ENCODE results near the gene C11orf24.

DNA sequence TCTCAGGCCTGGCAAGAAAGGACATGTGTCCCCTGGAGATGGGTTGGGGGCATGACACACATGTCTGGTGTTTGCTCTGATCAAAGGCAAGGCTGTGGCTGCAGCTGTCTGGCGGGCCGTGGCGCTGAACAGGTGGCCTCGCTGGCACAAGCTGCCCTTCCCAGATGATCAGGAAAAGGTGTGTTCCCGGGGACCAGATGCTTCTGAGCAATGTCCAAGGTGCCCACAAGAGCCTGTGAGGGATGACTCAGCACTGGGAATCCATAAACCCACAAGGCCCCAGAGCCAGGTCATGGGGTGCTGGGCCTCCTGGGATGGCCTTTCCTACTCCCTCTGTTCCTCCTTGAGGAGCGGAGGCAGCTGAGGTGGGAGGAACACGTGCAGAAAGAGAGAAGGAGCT is 30.9 kb upstream of the C11orf24 start:
- TF ChIP-seq TP53 (CRISPR knock-in tag; IDR thresholded peaks at IDR 0.05) (no peak), CEBPB (IDR thresholded peaks at IDR 0.05) (no peak), POLR2A (IDR thresholded peaks at IDR 0.05; ENCODE audit: low read length) (no peak), RARB (CRISPR knock-in tag; IDR thresholded peaks at IDR 0.05) (no peak), RAD21 (conservative IDR thresholded peaks at IDR 0.05 in 1 of 2, IDR thresholded peaks at IDR 0.05 in 1 of 2) (no peak), CTCF (IDR thresholded peaks at IDR 0.05) (no peak)
- TF ChIP-seq, protein P1, sequence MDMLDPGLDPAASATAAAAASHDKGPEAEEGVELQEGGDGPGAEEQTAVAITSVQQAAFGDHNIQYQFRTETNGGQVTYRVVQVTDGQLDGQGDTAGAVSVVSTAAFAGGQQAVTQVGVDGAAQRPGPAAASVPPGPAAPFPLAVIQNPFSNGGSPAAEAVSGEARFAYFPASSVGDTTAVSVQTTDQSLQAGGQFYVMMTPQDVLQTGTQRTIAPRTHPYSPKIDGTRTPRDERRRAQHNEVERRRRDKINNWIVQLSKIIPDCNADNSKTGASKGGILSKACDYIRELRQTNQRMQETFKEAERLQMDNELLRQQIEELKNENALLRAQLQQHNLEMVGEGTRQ (IDR thresholded peaks at IDR 0.05): no peak
- TF ChIP-seq, protein P2, sequence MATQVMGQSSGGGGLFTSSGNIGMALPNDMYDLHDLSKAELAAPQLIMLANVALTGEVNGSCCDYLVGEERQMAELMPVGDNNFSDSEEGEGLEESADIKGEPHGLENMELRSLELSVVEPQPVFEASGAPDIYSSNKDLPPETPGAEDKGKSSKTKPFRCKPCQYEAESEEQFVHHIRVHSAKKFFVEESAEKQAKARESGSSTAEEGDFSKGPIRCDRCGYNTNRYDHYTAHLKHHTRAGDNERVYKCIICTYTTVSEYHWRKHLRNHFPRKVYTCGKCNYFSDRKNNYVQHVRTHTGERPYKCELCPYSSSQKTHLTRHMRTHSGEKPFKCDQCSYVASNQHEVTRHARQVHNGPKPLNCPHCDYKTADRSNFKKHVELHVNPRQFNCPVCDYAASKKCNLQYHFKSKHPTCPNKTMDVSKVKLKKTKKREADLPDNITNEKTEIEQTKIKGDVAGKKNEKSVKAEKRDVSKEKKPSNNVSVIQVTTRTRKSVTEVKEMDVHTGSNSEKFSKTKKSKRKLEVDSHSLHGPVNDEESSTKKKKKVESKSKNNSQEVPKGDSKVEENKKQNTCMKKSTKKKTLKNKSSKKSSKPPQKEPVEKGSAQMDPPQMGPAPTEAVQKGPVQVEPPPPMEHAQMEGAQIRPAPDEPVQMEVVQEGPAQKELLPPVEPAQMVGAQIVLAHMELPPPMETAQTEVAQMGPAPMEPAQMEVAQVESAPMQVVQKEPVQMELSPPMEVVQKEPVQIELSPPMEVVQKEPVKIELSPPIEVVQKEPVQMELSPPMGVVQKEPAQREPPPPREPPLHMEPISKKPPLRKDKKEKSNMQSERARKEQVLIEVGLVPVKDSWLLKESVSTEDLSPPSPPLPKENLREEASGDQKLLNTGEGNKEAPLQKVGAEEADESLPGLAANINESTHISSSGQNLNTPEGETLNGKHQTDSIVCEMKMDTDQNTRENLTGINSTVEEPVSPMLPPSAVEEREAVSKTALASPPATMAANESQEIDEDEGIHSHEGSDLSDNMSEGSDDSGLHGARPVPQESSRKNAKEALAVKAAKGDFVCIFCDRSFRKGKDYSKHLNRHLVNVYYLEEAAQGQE (IDR thresholded peaks at IDR 0.05): no peak
